Osteocyte (in vitro differentiated cells): ENCODE measurements around the gene PAPPA. TPM values are rescaled to one million over a fixed set of nuclear protein-coding genes. Genes with fewer than 3 reads are reported as not detected.
A peak's percentile ranks its signal among the peaks of the same experiment; 100 is the strongest.

Experiments
- DNase-seq: peaks from one replicate; pipeline ENCODE4 v3.0.0; 2021; ENCODE audit warnings: mixed read lengths; ENCODE audit not compliant: unreplicated experiment; ENCODE audit errors: extremely low spot score
- H3K27ac Mint-ChIP-seq: one replicate; pipeline ENCODE4 v1.8.0; 2021; ENCODE audit warnings: mild to moderate bottlenecking, mixed read lengths; ENCODE audit not compliant: unreplicated experiment
- H3K27me3 Mint-ChIP-seq: one replicate; pipeline ENCODE4 v1.8.0; 2021; ENCODE audit warnings: mixed read lengths; ENCODE audit not compliant: unreplicated experiment
- H3K36me3 Mint-ChIP-seq: one replicate; pipeline ENCODE4 v1.8.0; 2021; ENCODE audit warnings: mixed read lengths; ENCODE audit not compliant: unreplicated experiment
- H3K4me1 Mint-ChIP-seq: one replicate; pipeline ENCODE4 v1.8.0; 2021; ENCODE audit warnings: mixed read lengths; ENCODE audit not compliant: unreplicated experiment
- H3K4me3 Mint-ChIP-seq: one replicate; pipeline ENCODE4 v1.8.0; 2021; ENCODE audit warnings: mild to moderate bottlenecking, moderate library complexity, mixed read lengths; ENCODE audit not compliant: unreplicated experiment
- H3K9me3 Mint-ChIP-seq: one replicate; pipeline ENCODE4 v1.8.0; 2021; ENCODE audit warnings: mixed read lengths; ENCODE audit not compliant: unreplicated experiment
- total RNA-seq: library from RNA; stranded (reverse); gene quantifications from 2 replicates; pipeline ENCODE4 v1.2.1, GENCODE V29; 2021
- TF ChIP-seq, protein P1 (sequence below): fragments of 200-600 bp; sonication (generic); IDR thresholded peaks from 2 replicates; pipeline ENCODE4 v1.5.0; 2021; ENCODE audit warnings: antibody characterized with exemption, mild to moderate bottlenecking, moderate library complexity

The PAPPA gene
- total RNA-seq, 1 donor from 2014 or later: 229 TPM

DNA sequence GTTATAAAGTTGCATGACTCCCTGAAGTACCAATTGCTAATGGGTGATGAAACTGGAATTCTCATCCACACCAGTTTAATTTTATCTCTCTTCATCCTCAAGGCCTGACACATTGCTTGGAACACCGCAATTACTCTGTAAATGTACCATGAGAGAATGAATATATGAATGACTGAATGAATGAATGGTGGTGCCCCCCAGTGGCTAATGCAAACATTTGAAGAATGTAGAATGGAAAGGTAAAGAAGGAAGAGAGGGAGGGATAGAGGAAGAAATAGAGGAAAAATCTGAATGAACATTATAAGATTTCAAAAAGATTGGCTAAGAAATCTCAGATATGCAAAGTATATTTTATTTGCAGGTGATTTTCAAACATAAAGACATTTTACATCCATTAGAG, 13.1 kb downstream of the PAPPA start:
- no peak for DNase-seq
- Mint-ChIP-seq H3K4me3 (no peak overlapping the region), H3K27ac (peak overlapping the region; percentile 16), H3K9me3 (peaks cover 5% of the 10 kb centered on the region), H3K27me3 (no peaks in the 10 kb centered on the region), H3K36me3 (peaks cover 37% of the 10 kb centered on the region), H3K4me1 (peaks cover 67% of the 10 kb centered on the region)
- TF ChIP-seq, protein P1, sequence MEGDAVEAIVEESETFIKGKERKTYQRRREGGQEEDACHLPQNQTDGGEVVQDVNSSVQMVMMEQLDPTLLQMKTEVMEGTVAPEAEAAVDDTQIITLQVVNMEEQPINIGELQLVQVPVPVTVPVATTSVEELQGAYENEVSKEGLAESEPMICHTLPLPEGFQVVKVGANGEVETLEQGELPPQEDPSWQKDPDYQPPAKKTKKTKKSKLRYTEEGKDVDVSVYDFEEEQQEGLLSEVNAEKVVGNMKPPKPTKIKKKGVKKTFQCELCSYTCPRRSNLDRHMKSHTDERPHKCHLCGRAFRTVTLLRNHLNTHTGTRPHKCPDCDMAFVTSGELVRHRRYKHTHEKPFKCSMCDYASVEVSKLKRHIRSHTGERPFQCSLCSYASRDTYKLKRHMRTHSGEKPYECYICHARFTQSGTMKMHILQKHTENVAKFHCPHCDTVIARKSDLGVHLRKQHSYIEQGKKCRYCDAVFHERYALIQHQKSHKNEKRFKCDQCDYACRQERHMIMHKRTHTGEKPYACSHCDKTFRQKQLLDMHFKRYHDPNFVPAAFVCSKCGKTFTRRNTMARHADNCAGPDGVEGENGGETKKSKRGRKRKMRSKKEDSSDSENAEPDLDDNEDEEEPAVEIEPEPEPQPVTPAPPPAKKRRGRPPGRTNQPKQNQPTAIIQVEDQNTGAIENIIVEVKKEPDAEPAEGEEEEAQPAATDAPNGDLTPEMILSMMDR: peak; percentile 47

DNA sequence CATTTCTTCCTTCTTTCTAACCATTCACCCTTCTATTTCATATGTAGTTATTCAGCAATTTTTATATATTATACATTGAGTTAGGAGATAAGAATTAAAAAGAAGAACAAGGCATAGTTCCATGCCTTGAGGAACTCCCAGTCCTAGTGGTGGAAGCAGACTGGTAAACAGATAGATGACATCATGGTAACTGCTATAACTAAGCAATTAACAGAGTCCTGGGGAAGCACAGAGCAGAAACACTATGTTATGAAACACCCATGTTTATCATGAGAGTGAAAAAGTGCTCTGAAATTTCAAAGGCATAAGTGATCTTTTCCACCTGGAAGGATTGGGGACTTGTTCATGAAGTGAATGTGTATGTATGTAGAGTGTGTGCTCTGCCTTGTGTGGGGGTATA, 14.6 kb downstream of the PAPPA start:
- TF ChIP-seq, protein P1: no peak
- Mint-ChIP-seq H3K4me1 (peaks cover 66% of the 10 kb centered on the region), H3K36me3 (peaks cover 36% of the 10 kb centered on the region), H3K9me3 (no peaks in the 10 kb centered on the region), H3K27me3 (no peaks in the 10 kb centered on the region), H3K4me3 (no peak overlapping the region), H3K27ac (peak overlapping the region; percentile 75)
- DNase-seq: no peak

DNA sequence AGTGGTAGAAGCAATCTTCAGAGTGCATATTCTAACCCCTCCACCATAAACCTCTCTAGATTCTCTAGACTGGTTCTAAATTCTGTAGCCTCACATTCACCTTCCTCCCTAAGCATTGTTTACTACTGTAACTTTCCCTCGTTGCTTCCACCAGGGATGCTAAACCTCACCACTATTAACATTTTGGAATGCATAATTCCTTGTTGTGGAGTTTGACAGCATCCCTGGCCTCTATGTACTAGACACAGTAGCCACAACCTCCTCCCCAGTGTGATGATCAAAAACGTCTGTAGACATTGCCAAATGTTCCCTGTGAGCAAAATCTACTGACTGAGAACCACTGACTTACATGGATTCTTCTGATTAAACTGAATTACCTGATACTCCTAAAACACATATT, 18.6 kb downstream of the PAPPA start:
- Mint-ChIP-seq H3K4me3 (no peak overlapping the region), H3K36me3 (peaks cover 51% of the 10 kb centered on the region)

DNA sequence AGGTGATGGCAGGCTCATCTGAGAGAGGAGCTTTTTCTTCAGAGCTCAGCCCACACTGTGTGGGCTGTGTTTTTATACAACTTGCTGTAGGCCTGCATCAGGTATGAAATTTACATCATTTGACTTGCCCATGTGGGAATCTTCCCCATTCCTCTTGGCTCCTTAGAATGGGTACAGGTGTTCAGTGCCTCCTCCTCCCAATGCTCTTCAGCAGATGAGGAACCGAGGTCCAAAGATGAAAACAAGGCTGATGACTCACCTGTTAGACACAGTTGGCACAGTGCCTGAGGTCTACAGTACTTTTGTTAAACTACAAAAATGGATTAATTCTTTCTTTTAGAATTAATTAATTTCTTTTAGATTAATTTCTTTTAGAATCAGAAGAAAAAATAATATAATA, 20.8 kb downstream of the PAPPA start:
- no peak for DNase-seq

More for the DNA sequence above, 18.6 kb downstream of the PAPPA start:
- TF ChIP-seq, protein P1: no peak
- Mint-ChIP-seq H3K27ac (peak overlapping the region; percentile 42), H3K27me3 (no peaks in the 10 kb centered on the region), H3K9me3 (no peaks in the 10 kb centered on the region), H3K4me1 (peaks cover 76% of the 10 kb centered on the region)
- DNase-seq: no peak

DNA sequence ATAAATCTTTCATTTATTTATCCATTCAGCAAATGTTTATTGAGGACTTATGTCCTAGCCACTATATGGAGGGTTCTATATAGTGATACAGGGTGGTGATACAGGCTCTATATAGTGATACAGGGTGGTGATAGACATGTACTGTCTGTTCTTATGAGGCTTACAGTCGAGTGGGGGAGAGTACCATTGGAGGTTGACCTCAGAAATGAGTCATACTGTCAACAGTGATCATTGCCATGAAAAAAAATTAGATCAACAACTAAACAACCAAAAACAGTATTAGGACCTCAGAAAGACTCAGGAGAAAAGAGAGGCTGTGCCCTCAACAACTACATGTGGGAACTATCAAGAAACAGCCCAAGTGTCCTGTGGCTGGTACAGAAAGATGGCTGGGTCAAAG, 22.0 kb downstream of the PAPPA start:
- Mint-ChIP-seq H3K36me3 (peaks cover 55% of the 10 kb centered on the region), H3K4me3 (no peak overlapping the region), H3K27me3 (no peaks in the 10 kb centered on the region), H3K9me3 (no peaks in the 10 kb centered on the region), H3K4me1 (peaks cover 70% of the 10 kb centered on the region), H3K27ac (peak overlapping the region; percentile 51)
- TF ChIP-seq, protein P1: no peak
- DNase-seq: no peak

More for the DNA sequence above, 20.8 kb downstream of the PAPPA start:
- no peak overlapping the region for H3K27ac Mint-ChIP-seq
- no peak overlapping the region for H3K4me3 Mint-ChIP-seq
- H3K36me3 Mint-ChIP-seq: peaks cover 49% of the 10 kb centered on the region
- no peaks in the 10 kb centered on the region for H3K27me3 Mint-ChIP-seq
- peaks cover 70% of the 10 kb centered on the region for H3K4me1 Mint-ChIP-seq
- TF ChIP-seq, protein P1: no peak
- no peaks in the 10 kb centered on the region for H3K9me3 Mint-ChIP-seq
